GM12891 (cell line): ENCODE measurements around the gene KCNK4.
"Not testable (repeated sequence)": the region's sequence is repeated elsewhere in the genome, so short reads cannot be mapped to it uniquely, and the experiment has no call there.

Experiments used
- PAX5 ChIP-seq: IDR thresholded peaks from 2 replicates; pipeline ENCODE4 v1.6.1; 2011; ENCODE audit warnings: low read length, moderate library complexity, mild to moderate bottlenecking; ENCODE audit not compliant: insufficient read depth, severe bottlenecking
- POLR2A ChIP-seq: IDR thresholded peaks from 2 replicates; pipeline ENCODE4 v1.6.1; 2011; ENCODE audit warnings: low read depth, low read length, control low read depth
- POLR2AphosphoS5 ChIP-seq: IDR thresholded peaks from 2 replicates; pipeline ENCODE4 v1.6.1; 2011; ENCODE audit warnings: low read depth, low read length, control low read depth
- TAF1 ChIP-seq: IDR thresholded peaks from 2 replicates; pipeline ENCODE4 v1.6.1; 2011; ENCODE audit warnings: low read depth, low read length, control low read depth

DNA sequence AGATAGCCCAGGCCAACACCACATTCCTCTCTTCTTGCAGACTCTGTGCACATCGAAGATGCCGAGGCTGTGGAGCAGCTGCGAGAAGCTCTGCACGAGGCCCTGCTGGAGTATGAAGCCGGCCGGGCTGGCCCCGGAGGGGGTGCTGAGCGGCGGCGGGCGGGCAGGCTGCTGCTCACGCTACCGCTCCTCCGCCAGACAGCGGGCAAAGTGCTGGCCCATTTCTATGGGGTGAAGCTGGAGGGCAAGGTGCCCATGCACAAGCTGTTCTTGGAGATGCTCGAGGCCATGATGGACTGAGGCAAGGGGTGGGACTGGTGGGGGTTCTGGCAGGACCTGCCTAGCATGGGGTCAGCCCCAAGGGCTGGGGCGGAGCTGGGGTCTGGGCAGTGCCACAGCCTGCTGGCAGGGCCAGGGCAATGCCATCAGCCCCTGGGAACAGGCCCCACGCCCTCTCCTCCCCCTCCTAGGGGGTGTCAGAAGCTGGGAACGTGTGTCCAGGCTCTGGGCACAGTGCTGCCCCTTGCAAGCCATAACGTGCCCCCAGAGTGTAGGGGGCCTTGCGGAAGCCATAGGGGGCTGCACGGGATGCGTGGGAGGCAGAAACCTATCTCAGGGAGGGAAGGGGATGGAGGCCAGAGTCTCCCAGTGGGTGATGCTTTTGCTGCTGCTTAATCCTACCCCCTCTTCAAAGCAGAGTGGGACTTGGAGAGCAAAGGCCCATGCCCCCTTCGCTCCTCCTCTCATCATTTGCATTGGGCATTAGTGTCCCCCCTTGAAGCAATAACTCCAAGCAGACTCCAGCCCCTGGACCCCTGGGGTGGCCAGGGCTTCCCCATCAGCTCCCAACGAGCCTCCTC is 24.8 kb downstream of the KCNK4 start:
- TF ChIP-seq POLR2A, POLR2AphosphoS5, TAF1, PAX5: not testable (repeated sequence)
